ENCODE results near the gene FLRT2.

DNA sequence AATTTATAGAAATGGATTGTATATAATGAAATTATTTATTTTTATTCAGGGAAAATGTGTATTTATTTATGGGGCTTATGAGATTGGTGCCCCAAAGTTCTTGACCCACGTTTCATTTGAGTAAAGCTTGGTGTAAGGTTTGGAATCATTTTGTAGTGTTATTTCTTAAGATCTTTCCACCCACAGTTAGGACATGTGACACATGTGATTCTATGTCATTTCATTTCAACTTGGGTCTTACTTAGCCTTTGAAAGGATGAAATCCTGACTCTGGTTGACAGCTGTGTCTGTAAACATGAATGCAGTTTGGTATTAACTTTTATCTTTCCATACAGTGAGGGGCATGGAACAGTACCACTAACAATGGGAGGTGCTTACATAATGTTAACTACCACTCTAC lies 51.7 kb downstream of the FLRT2 start:
- TF ChIP-seq, protein P1, sequence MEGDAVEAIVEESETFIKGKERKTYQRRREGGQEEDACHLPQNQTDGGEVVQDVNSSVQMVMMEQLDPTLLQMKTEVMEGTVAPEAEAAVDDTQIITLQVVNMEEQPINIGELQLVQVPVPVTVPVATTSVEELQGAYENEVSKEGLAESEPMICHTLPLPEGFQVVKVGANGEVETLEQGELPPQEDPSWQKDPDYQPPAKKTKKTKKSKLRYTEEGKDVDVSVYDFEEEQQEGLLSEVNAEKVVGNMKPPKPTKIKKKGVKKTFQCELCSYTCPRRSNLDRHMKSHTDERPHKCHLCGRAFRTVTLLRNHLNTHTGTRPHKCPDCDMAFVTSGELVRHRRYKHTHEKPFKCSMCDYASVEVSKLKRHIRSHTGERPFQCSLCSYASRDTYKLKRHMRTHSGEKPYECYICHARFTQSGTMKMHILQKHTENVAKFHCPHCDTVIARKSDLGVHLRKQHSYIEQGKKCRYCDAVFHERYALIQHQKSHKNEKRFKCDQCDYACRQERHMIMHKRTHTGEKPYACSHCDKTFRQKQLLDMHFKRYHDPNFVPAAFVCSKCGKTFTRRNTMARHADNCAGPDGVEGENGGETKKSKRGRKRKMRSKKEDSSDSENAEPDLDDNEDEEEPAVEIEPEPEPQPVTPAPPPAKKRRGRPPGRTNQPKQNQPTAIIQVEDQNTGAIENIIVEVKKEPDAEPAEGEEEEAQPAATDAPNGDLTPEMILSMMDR (IDR thresholded peaks at IDR 0.05 in 8 of 11, conservative IDR thresholded peaks at IDR 0.05 in 3 of 11), result no peak
- TF ChIP-seq POLR2A (IDR thresholded peaks at IDR 0.05), result no peak
